NCI-H526 treated with DMSO at 0.1 percent for 48 hours (cell line): ENCODE data around the gene PLIN3.
"Not testable (repeated sequence)": the region's sequence is repeated elsewhere in the genome, so short reads cannot be mapped to it uniquely, and the experiment has no call there.

Source experiments
- DNase-seq: peaks from one replicate; lab custom pipeline; 2025; lab: John Stamatoyannopoulos, UW

Gene PLIN3

GRCh38 chr19:4807188-4807587 is 60.3 kb downstream of the PLIN3 start:
- DNase-seq = no peak

DNA sequence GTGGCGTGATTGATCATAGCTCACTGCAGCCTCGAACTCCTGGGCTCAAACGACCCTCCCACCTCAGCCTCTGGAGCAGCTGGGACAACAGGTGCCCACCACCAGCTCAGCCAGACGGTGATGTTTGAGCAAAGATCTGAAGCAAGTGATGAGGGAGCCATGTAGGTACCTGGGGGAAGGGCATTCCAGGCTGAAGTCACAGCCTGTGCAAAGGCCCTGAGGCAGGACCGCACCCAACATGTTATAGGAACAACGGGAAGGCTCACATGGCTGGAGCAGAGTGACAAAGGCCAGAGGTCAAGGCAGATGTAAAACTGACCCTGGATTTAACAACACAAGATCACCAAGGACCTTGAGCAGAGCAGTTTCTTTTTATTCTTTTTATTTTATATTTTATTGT is 61.1 kb downstream of the PLIN3 start:
- no peak for DNase-seq

- not testable (repeated sequence) for DNase-seq
These were observed 62.3 kb downstream of the PLIN3 start for GRCh38 chr19:4805140-4805539.

GRCh38 chr19:4803736-4804695 is 63.5 kb downstream of the PLIN3 start:
- DNase-seq = no peak

DNA sequence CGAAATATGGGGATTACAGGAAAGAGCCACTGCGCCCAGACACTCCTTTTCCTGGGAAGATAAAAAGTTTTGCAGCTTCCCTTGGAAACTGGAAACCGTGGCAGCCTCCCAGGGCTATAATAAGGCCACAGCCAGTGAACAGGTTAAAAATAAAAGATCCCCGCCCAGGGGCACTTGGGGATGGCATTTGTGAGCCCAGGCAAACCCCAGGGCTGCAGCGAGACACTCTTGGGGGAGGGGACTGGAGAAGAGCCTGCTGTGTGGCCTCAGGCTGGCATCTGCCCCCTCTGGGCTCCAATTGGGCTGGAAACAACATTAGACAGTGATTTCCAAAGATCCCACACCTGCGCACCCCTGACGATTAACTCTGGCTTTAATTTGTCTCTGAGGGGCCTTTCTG is 64.8 kb downstream of the PLIN3 start:
- no peak for DNase-seq

GRCh38 chr19:4801085-4801619 is 66.3 kb downstream of the PLIN3 start:
- no peak for DNase-seq

DNA sequence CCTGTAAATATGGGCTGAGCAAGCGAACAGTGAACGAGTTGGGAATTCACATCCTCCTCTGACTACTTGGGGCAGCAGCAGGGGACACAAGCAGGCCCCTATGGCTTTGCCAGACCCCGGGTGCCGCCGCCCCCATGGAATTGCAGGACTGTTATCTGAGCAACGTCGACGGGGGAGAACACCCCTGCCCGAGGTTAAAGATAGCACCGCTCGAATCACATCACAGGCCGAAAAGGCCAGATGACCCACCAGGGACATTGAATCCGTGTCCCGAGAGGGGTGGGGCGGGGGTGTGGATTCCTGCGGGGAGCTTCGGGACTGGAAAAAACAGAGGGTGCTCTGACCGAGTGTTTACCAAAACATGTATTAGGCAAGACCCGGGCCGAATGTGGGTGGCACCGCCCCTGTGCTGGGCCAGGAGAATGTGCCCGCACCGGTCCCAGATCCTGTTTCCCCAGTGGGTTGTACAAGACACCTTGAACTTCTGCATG is 66.8 kb downstream of the PLIN3 start:
- DNase-seq = no peak

DNA sequence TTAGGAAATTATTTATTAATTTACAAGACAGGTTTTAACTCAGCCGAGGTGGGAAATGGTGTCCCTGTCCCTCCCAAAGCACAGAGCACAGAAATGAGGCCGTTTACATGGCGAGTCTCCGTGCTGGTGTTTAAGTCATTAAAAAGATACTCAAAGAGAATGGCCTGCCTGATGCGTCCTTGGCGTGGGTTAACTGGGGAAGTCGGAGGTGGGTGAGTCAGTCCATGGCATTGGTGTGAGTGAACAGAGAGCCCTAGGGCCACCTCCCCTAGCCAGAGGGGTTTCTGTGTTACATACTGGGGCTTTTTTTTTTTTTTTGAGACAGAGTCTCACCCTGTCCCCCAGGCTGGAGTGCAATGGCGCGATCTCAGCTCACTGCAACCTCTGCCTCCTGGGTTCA is 72.1 kb downstream of the PLIN3 start:
- DNase-seq = no peak

DNA sequence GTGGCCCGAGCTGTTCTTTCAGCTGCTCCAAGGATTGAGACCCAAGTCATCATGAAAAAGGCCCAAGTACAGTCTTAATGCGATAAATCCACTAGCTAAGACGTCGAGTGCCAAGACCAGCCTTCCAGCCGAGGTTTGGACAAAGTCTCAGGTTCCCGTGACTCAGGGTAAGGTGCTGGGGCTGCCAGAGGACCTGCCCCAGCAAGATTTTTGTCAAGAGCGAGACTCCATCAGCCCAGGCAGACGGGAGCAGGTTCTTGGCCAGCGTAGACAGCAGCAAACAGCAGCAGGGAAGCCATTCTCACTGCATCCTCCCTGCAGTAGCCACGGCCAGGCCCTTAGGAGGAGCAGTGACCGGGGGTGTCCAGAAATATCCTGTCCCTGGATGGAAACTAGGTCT is 72.5 kb downstream of the PLIN3 start:
- no peak for DNase-seq

DNA sequence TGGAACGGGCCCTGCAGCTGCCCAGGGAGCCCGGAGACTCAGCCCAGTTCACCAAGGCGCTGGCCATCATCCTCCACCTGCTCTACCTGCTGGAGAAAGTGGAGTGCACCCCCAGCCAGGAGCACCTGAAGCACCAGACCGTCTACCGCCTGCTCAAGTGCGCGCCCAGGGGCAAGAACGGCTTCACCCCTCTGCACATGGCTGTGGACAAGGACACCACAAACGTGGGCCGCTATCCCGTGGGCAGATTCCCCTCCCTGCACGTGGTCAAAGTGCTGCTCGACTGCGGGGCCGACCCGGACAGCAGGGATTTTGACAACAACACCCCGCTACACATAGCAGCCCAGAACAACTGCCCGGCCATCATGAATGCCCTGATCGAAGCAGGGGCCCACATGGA is 74.2 kb downstream of the PLIN3 start:
- not testable (repeated sequence) for DNase-seq

- not testable (repeated sequence) for DNase-seq
These were observed 74.6 kb downstream of the PLIN3 start for GRCh38 chr19:4792866-4793195.

GRCh38 chr19:4792019-4792865 is 75.2 kb downstream of the PLIN3 start:
- not testable (repeated sequence) for DNase-seq

DNA sequence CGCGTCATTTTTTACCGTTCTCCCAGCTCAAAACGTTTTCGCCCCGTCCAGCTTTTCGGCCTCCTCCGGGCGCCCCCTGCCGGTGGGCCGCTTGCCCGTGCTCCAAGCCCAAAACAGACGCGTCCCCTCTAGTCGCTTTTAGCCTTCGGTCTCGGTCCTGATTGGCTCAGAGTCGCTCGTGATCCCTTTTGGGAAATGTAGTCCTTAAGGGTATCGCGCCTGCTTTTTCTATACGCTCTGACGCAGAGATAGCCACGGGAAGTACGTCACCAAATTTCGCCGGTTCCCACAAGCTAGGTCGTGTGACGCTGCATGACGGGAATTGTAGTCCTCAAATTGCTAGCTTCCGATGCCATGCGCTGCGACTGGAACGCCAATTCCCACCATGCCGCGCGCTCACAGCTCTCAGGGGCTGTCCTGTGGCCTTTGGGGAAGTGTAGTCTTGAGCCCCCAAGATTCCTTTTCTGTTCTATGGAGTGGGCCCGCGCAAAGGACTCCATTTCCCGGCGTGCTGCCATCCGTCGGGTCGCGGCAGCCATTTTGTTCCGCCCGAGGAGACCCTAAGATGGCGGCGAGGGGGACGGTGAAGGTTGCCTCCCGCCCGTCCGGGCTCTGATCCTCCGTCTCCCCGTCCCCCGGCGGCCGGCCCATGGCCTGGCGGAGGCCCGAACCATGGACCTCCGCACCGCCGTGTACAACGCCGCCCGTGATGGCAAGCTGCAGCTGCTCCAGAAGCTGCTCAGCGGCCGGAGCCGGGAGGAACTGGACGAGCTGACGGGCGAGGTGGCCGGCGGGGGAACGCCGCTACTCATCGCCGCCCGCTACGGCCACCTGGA is 76.1 kb downstream of the PLIN3 start, which contains the start of gene FEM1A:
TSS of gene FEM1A (plus strand) at position 552 of the 836 bp plus-strand sequence. CDS start at position 673, 121 bp downstream.
- peak; percentile 97 for DNase-seq
